ENCODE results near the gene DCBLD2.

The DCBLD2 gene

DNA sequence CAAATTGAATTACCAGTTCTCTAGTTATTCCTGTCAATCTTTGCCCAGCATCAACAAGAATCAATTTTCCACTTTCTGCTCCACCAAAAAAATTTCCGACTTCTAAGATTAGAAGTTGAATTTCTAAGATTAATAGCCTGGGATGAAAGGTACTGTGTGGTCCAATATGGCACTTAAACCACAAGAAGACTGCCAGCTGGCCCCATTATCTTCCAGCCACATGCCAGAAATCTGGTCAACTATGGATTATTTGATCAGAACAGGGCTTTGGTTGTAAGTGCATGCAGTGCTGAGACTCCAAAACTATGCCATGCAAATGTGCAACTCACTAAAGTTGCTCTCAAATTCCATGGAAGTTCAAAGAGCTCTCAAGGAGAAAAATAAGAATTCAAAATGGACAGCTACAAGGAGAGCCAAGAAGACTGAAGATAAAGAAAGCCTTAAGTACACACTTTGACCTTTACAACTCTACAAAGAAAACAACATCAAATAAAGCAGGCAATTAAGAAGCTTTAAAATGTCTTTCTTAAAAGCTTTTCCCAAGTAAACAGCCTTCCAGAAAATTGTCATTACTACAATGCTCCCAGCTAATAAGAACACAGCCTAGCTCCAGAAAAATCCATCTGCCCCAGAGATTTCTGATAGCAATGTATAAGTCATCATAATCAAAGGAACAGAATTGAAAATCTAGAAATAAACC lies 74.1 kb downstream of the DCBLD2 start:
- no peak for DNase-seq

DNA sequence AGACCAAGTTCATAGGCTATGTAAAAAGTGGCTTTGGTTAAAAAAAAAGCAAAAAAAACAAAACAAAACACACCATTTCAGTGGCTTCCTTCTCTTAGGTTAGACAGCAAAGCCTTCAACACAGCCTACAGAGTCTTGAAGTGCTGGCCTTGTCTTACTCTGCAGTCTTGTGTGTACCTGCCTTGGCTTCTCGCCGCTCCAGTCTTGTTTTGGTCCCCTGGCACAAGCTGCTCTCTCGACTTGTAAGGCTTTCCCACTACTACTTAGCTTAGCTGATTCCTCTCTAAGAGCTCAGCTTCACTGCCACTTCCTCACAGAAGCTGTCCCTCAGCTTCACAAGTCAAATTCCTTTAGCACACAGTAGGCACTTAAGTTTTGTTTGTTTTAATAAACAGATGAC lies 75.4 kb downstream of the DCBLD2 start:
- no peak for DNase-seq

DNA sequence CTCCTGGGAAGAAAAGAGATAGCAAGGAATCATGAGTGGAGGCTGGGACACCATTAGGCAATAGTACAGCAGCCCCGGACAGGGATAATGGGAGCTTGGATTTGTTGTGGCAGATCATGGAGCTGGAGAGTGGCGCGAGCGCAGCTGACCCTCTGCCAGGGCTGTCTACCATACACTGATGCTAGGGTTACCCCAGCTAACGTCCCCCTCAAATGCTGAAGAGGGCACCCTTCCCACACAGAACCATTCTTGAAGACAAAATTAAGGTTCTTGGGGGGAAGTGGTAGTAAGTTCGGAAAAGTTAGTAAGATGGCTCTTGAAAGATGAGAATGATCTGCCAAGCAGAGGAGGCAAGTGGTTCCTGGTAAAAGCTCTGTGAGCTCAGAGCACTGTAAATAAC lies 77.2 kb downstream of the DCBLD2 start:
- no peak for DNase-seq

DNA sequence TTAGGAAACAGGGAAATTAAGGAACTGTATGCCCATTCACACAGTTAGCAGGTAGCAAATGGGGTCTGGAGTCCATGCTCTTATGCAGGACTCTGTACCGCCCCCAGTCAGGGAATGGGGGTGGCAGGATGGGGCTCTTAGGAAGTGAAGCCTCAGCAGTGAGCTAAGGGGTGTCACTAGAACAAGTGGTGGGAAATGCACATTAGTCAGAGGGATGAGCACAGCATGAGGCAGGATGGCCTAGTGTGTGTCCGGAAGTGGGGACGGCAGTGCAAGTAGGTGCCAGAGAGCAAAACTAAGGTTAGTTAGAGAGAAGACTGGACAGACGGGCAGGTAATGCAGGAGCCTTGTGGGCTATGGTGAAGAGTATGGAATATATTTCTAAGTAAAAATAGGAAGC lies 77.7 kb downstream of the DCBLD2 start:
- DNase-seq: no peak

DNA sequence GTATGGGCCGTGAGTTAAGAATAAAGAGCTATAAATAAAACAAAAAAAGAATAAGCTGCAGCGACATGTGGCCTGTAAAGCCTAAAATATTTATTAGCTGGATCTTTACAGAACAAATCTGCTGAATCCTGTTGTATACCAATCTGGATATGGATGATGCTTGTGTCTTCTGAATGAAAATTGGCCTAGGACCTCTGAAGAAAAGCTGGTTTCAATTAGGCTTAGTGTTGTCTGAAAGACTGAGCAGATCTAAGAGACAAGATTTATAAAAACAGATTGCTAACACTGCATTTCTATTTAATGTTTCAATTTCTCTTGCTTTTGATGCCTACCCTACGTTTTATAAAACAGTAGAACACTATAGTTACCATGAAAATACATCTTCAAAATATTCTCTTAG lies 80.4 kb downstream of the DCBLD2 start:
- DNase-seq: no peak

DNA sequence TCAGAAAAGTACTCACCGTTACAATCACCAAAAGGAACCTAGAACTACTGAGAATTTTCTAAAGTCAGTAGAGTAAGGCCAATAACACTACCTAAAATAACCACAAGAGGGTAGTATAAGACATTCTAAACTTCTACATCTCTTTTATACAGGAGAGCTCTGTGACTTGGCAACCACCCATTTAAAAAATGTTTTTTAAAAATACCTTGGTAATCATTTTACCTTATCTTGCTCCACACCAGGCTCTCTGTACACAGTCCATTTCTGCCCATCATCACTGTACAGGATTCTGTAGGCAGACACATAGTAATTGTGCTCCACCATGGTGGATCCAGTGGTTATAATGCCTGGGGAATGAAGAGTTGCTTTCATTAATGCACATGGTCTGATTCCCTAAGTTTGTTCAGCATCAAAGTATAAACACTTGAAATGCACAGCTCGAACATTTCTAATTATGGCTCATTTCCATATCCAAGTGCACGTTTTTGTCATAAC lies 83.9 kb downstream of the DCBLD2 start:
- DNase-seq: peak; percentile 85

DNA sequence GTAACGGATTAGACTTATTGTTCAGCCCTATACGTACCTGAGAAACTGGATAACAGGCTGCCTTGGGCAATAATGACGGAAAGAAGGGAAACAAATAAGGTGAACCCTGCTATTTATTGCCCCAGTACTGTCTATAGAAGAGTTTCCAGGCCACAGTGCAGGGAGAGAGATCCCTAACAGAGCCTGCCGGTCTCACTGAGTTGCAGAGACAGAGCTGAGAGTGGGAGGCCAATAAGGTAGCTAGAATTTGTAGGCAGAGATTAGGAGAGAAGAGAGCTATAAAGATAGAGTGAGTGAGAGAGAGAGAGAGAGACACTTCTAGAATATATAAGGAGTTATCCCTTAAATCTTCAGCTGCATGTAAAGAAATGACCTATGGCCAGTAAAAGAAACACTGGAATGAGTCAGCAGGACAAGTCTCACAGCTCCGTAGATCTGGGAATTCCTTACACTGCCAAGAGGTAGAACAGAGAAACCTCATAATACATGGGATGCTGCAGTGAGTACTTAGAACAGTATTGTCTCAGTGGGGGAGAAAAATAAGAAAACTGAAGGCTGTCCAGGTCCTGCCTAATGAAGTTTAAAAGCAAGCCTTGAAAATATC lies 86.6 kb downstream of the DCBLD2 start:
- no peak for DNase-seq

DNA sequence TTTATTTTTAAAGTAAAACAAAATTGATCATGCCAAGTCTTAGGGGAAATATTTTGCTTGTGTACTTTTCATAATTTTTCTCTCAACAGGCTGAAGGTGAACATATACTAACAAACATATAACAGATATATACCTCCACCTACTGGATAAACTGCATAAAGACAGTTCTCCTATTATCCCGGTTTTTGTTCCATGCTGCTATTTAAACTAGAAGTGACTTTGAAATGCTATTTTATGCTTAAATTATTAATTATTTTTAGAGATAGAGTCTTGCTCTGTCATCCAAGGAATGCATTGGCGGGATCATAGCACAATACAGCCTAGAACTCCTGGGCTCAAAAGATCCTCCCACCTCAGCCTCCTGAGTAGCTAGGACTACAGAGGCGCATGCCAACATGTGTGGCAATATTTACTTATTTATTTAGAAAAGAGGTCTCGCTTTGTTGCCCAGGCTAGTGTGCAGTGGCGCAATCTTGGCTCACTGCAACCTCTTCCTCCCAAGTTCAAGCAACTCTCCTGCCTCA lies 88.6 kb downstream of the DCBLD2 start:
- DNase-seq: peak; percentile 58

DNA sequence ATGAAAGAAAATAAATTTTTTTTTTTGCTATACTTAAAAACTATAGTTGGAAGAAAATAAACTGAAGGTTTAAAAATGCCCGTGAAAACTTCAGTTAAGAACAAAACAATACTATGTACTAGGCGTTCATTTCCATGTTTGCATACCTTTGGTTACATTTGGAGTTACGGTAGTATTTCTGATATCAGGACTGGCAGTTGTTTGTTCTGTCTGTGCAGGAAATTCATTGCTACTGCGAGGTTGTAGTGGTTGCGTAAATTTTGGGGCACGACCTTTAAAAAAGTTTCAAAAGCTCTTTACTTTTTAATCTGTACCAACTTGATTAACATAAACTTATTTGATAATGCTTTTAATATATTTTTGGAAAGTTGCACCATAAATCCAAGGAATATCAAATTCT lies 90.4 kb downstream of the DCBLD2 start:
- no peak for DNase-seq

DNA sequence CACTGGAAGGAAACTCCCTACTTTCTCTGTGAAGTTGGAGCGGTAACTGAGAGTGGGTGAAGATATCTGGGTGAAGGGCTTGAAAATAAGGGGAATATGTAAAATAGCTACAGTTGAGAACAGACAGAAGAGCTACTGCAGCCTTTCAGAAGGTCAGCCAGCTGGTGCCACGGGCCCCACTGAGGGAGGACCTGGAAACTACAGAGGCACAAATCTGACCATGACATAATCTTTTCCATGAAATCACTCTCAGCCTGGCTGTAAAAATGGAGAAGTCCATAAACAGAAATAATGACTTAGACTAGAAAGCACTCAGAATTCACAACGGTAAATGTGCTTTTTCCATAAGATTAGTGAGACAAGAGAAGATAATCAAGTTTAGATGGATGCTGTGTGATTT lies 91.9 kb downstream of the DCBLD2 start:
- DNase-seq: no peak

DNA sequence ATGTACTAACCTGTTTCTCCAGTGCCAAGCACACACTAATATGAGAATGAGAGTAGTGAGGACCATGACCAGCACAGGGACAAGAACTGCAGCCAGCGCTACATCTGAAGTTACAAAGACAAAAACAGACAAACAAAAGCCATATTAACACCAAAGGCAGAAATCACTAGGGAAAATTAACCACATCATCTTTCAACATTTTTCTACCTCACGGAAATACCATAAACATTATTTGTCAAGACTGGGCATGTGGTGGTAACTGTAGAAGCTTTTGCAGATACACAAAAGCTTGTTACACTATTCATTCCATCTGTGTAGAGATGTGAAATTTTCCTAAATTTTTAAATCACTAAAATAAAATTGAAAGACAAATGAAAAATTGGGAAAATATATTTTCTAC lies 93.4 kb downstream of the DCBLD2 start:
- no peak for DNase-seq

DNA sequence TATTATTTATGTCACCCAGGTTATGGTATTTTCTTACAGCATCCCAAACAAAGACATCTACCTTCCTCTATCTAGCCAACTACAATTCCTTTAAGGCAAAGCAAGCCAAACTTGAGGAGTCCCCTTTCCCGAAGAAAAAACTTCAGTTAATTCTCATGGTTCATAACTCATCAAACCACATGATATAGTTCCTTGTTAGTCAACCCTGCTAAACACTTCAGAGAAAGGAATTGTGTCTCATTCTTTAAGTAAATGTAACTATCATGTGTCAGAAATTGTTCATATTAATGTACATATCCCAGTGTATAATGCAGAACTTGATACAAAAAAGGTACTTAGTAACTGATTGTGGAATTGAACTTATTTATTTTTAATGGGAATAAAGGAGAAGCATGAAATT lies 93.9 kb downstream of the DCBLD2 start:
- DNase-seq: no peak

DNA sequence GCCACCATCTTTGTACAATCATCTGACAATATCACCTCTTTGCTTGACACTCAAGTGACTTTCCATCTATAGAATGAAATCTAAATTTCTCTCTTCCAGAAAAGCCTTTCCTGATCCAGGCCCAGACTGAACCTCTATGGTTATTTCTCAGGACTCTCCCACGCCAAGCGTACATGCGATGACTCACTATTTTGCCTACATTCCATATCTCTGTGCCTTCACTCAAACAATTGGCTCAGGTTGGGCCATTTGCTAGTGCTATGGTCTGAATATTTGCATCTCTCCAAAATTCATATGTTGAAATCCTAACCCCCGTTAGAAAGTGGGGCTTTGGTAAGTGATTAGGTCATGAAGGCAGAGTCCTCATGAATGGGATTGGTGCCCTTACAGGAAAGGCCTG lies 94.5 kb downstream of the DCBLD2 start:
- DNase-seq: no peak

DNA sequence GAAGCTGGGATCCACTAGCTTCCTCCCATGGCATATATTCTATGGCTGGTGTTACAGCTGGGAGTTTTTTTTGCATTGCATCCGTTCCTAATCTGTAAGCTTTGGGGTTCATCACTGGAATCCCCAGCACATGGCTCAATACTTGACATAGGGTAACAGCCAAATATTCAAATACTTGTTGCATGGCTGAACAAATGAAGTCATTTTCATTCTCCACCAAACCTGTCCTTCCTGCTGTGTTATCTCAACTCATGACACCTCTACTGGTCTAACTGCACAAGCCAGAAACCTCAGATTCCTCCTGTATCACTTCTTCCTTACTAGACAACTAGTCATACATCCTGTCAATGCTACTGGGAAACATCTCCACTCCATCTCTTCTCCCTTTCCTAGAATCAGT lies 95.0 kb downstream of the DCBLD2 start:
- DNase-seq: no peak

DNA sequence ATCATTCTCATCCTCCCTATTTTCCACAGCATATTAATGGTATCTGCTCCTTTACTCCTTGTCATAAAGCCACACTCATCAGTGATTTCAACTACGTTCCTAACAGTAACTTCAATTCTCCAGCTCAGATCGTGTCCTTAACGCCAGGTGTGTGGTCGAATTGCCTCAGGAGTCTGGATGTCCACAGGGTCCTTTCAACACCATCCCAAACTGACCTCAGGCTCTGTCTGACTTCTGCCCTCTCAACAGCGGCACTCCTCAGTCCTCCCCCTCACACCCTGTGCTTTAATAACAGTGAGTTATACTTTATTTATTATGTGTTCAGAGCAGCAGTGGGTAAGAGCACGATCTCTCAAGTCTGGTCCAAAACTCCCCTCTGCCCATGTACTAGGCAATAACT lies 95.9 kb downstream of the DCBLD2 start:
- DNase-seq: no peak

DNA sequence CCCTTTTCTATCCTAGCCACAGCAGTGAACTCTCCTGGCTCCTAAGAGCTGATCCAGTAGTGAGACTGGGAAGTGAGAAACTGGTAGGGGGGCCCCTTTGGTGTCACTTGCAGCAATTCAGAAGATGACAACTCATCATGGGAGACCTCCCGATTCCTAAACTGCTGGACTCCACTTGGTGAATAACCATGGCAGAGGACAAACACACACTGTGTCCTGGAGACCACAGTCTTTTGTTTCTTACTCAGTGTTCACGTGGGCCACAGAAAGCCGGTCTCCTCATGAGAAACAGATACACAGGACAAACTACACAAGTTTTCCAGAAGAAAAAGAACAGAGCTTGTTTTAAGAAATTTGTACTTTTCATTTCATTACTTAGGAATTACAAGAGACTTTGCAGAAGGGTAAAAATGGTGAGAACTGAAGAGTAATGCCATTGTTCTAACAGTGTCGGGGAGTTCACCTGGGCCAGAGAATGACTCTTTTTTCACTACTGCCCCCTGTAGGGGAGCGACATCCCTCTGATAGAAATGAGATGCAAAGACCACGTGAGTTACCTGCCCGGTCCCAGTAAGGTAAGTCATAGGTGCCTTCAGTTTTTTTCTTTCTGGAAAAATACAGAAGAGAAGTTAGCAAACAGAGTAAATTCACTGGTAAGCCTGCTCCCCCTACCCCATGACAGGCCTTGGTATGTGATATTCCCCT lies 100.3 kb downstream of the DCBLD2 start:
- DNase-seq: no peak

DNA sequence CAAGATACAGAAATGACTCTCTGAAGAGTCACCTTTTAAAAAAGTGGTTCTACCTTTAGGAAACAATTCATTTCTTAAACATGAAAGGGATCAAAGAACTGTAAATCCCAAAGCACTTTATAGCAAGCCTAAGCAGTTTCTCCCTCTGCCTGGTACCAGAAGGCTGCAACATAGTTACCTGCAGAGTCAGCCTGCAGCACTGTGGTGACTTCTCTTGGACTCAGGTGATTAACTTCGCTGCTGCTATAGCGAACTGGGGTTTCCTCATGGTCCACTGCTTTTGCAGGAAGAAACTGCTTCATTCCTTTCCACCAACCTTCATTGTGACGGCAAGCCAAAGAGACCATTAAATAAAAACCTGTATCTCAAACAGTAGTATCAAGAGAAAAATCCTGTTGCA lies 101.1 kb downstream of the DCBLD2 start:
- no peak for DNase-seq

DNA sequence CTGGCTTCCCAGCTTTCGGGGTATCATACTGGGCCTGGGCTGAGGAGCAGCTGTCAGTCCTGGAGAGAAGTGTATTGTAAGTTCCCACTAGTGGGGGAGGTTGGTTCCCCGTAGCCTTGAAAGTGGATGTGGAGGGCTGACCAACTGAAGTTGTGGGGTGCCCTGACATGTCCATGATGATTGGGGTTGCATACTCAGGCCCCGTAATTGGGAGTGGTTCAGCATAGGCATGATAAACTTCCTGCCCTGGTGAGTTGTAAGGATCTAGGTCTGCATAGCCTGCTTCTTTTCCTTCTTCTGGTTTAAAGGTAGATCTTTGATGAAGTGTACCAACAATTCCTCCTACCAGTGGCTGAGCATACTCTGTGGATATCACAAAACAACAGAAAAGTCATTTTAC lies 102.0 kb downstream of the DCBLD2 start:
- DNase-seq: no peak

DNA sequence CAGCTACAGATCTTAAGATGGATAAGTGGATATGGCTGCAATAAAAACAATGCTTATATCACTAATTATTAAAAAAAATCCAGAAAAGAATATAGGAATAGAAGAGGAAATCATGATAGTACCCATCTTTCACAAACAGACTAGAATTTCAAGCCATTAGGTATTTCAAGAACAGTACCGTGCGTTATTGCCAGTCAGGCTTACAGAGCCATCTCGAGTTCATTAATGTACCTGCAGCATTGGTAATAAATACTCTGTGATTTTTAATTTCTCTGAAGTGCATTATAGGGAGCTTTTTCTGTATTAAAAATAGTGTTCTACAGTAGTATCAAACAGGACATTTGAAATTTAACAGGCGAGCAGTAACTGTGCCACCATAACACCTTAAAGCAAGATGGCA lies 102.7 kb downstream of the DCBLD2 start:
- DNase-seq: no peak

DNA sequence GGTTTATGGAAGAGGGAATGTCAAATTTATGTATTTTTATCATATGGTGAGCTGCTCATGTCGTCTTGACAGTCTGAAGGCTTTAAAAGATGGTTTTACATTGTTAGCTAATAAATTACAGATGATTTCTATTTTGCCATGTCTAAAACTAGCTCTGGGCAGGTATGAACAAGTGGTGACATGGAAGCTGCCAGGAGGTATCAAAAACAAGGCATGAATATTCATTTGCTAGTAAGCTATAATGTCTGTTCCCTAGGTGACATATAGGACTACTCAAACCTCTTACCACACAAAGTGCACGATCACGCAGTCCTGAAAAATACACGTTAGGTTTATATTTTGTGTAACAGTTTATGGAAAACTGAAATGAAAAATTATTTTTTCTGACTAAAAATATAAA lies 103.6 kb downstream of the DCBLD2 start:
- DNase-seq: no peak

DNA sequence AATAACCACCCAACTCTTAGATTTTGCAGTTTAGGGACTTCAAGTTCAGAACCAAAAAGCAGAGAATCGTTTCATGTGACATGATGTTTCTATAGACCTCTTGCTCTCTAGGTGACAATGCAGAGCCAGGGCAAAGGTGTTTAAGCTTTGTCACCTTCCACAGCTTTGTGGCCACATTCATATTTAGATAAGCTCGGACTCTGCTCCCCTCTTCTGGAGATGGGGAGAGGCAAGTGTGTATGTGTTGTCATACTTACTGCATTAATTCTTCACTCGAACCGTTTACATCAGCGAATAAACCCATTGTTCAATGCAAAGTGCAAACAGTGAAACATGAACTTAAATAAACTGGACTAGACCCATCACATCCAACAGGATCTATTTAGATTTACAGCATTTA lies 105.2 kb downstream of the DCBLD2 start:
- no peak for DNase-seq

DNA sequence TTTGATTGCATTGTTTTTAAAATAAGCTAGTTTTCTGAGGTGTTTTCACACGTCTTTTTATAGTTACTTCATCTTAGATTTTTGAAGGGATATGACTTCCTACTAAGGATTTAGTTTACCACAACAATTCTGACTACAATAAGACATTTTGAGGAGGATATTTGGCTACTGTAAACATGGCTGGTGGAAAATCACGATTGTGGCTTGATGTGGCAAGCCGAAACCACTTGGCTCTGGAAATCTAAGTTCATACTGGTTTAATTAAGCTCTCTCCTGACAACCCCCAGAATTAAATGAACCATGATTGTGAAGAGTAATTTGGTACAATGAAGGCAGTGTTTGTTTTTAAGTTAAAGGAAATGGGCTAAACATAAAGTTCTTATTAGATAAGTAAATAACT lies 107.5 kb downstream of the DCBLD2 start:
- no peak for DNase-seq

DNA sequence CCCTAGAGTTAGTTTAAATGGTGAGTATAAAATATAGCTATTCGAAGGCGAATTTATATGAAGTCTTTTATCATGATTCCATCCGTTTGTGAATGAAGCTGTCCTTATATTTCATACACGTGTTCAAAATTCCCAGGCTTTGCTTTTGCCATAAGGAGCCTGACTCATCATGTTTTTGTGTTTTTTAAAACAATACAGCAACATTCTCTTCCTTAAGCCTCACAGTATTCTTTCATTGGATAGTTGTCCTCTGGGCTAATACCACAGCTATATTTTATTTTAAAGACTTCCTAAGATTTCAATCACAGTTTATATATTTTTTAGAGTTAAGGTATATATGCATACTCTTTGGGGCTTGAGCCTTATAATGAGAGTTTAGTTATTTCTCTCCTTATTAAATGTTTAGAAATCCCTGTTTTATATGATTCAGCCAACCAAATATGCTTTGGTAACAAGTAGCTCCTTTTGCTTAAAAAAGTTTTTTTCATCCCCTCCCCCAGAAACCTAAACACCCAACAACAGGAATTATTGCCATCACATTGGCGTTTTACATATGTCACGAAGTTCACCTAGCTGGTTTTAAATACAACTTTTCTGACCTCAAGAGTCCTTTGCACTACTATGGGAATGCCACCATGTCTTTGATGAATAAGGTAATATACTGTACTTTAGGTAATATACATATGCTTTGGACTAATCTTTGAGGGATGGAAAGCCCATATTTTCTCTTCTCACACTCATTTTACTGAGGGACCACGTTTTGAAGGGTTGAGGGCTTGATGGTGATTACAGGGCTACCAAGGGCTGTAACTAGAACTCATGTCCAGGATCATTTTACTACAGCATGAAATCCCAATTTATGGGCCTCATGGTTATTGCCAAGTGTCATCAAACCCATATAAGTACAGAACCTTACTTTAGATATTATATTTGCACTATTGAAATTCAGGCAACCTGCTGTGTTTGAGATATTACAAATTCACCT lies 109.9 kb downstream of the DCBLD2 start:
- no peak for DNase-seq
